SU-DHL-6 (cell line): ENCODE results near the gene RPTOR.

Experiments
- H2AFZ ChIP-seq: fragments of 200-600 bp; sonication (generic); 2 replicates; pipeline ENCODE4 v1.6.1; 2014; ENCODE audit warnings: low read depth, mild to moderate bottlenecking, moderate library complexity, mixed read lengths, antibody characterized with exemption, low read length; ENCODE audit not compliant: severe bottlenecking
- H3F3A ChIP-seq: fragments of 200-600 bp; shearing (Covaris generic); 2 replicates; pipeline ENCODE4 v1.6.0; 2016; ENCODE audit warnings: antibody characterized with exemption, mild to moderate bottlenecking; ENCODE audit not compliant: insufficient read depth
- H3K27ac ChIP-seq: fragments of 200-600 bp; sonication (generic); 2 replicates; pipeline ENCODE4 v1.5.1; 2016; ENCODE audit warnings: low read depth, mild to moderate bottlenecking, low read length, moderate library complexity, mixed read lengths
- H3K27me3 ChIP-seq: fragments of 200-600 bp; sonication (generic), shearing (Covaris generic); 2 replicates; pipeline ENCODE4 v1.6.0; 2014; ENCODE audit warnings: mild to moderate bottlenecking, low read length
- H3K36me3 ChIP-seq: fragments of 200-600 bp; sonication (generic); 2 replicates; pipeline ENCODE4 v1.6.1; 2014; ENCODE audit warnings: mild to moderate bottlenecking, low read length, mixed read lengths
- H3K4me2 ChIP-seq: fragments of 300-600, 200-600 bp; shearing (Covaris generic), sonication (generic); 2 replicates; pipeline ENCODE4 v1.6.0; 2014; ENCODE audit warnings: low read length, low read depth, mild to moderate bottlenecking; ENCODE audit not compliant: poor library complexity, severe bottlenecking
- H3K4me3 ChIP-seq: fragments of 200-600 bp; sonication (generic); 2 replicates; pipeline ENCODE4 v1.5.1; 2014; ENCODE audit warnings: antibody characterized with exemption, low read length, mild to moderate bottlenecking, mixed read lengths; ENCODE audit not compliant: insufficient read depth, poor library complexity, severe bottlenecking
- H3K79me2 ChIP-seq: fragments of 200-600 bp; sonication (generic); 2 replicates; pipeline ENCODE4 v1.6.1; 2014; ENCODE audit warnings: mild to moderate bottlenecking, low read length, moderate library complexity; ENCODE audit not compliant: insufficient read depth
- H3K9ac ChIP-seq: fragments of 200-600 bp; sonication (generic); 2 replicates; pipeline ENCODE4 v1.7.0; 2014; ENCODE audit warnings: mild to moderate bottlenecking, low read length
- H3K9me2 ChIP-seq: fragments of 200-600 bp; sonication (generic); replicated peaks from 2 replicates; pipeline ENCODE4 v1.6.1; 2014; ENCODE audit warnings: low read length; ENCODE audit not compliant: insufficient read depth
- H3K9me3 ChIP-seq: fragments of 200-600 bp; sonication (generic); 2 replicates; pipeline ENCODE4 v1.6.1; 2014; ENCODE audit warnings: low read length, mixed read lengths; ENCODE audit not compliant: insufficient read depth
- H4K20me1 ChIP-seq: fragments of 200-600 bp; sonication (generic); 2 replicates; pipeline ENCODE4 v1.6.1; 2014; ENCODE audit warnings: low read depth, mild to moderate bottlenecking, antibody characterized with exemption, low read length, moderate library complexity, mixed read lengths
- CTCF ChIP-seq: fragments of 200-600 bp; sonication (generic); IDR thresholded peaks from one replicate; pipeline ENCODE4 v1.5.1; 2017; ENCODE audit warnings: antibody characterized with exemption, mild to moderate bottlenecking, low read length, moderate library complexity; ENCODE audit not compliant: insufficient read depth, poor library complexity, severe bottlenecking
- EZH2phosphoT487 ChIP-seq: fragments of 200-600 bp; sonication (generic), shearing (Covaris generic); conservative IDR thresholded peaks from 2 replicates; pipeline ENCODE4 v1.6.1; 2018; ENCODE audit warnings: mild to moderate bottlenecking, antibody characterized with exemption, low read length, moderate library complexity, mixed read lengths

Gene RPTOR

GRCh38 chr17:80778716-80779115 is 234.1 kb downstream of the RPTOR start:
- TF ChIP-seq CTCF (no peak), EZH2phosphoT487 (no peak)
- H3K27ac ChIP-seq = no peak overlapping the region
- H3K4me3 ChIP-seq = no peak overlapping the region
- no peaks in the 10 kb centered on the region for H3K36me3 ChIP-seq
- H3K4me2 ChIP-seq = no peak overlapping the region
- H4K20me1 ChIP-seq = no peaks in the 10 kb centered on the region
- H3K9ac ChIP-seq = no peak overlapping the region
- H3K27me3 ChIP-seq = no peaks in the 10 kb centered on the region
- no peaks in the 10 kb centered on the region for H3K79me2 ChIP-seq
- H3K9me3 ChIP-seq = no peaks in the 10 kb centered on the region
- H2AFZ ChIP-seq = no peak overlapping the region
- no peaks in the 10 kb centered on the region for H3F3A ChIP-seq
- H3K9me2 ChIP-seq = no peaks in the 10 kb centered on the region

- H2AFZ ChIP-seq = no peak overlapping the region
- no peaks in the 10 kb centered on the region for H3K79me2 ChIP-seq
- no peak overlapping the region for H3K4me2 ChIP-seq
- no peak for TF ChIP-seq CTCF
- TF ChIP-seq EZH2phosphoT487 = no peak
- no peaks in the 10 kb centered on the region for H3K36me3 ChIP-seq
- no peaks in the 10 kb centered on the region for H3K9me3 ChIP-seq
- no peaks in the 10 kb centered on the region for H3K9me2 ChIP-seq
- H3K27me3 ChIP-seq = no peaks in the 10 kb centered on the region
- no peak overlapping the region for H3K4me3 ChIP-seq
- H3K27ac ChIP-seq = no peak overlapping the region
- no peak overlapping the region for H3K9ac ChIP-seq
- H4K20me1 ChIP-seq = no peaks in the 10 kb centered on the region
- no peaks in the 10 kb centered on the region for H3F3A ChIP-seq
These were observed 234.7 kb downstream of the RPTOR start for GRCh38 chr17:80779336-80779735.

GRCh38 chr17:80779961-80780380 is 235.3 kb downstream of the RPTOR start:
- no peak overlapping the region for H3K4me3 ChIP-seq
- no peaks in the 10 kb centered on the region for H3K9me3 ChIP-seq
- H3K27ac ChIP-seq = no peak overlapping the region
- no peaks in the 10 kb centered on the region for H3F3A ChIP-seq
- H2AFZ ChIP-seq = no peak overlapping the region
- no peaks in the 10 kb centered on the region for H3K27me3 ChIP-seq
- H3K79me2 ChIP-seq = no peaks in the 10 kb centered on the region
- TF ChIP-seq CTCF (no peak), EZH2phosphoT487 (no peak)
- H3K4me2 ChIP-seq = no peak overlapping the region
- no peaks in the 10 kb centered on the region for H3K9me2 ChIP-seq
- no peaks in the 10 kb centered on the region for H4K20me1 ChIP-seq
- no peak overlapping the region for H3K9ac ChIP-seq
- no peaks in the 10 kb centered on the region for H3K36me3 ChIP-seq
